Uterus (tissue), 4 donors: ENCODE results near the gene ZFYVE1. TPM values are rescaled to one million over a fixed set of nuclear protein-coding genes. Genes with fewer than 3 reads are reported as not detected.
"Not testable (repeated sequence)": the region's sequence is repeated elsewhere in the genome, so short reads cannot be mapped to it uniquely, and the experiment has no call there.

Source experiments
- DNase-seq, 2 donors: peaks; one replicate each; pipeline ENCODE4 v3.0.0-alpha.2; 2019 to 2020
- H3K27ac ChIP-seq, 2 donors: fragments of 200-600 bp; sonication (generic); 1 replicate in 1 of 2; 2 replicates in 1 of 2; pipeline ENCODE4 v1.5.1; 2016 to 2018
- H3K27me3 ChIP-seq, 2 donors: fragments of 200-600 bp; sonication (generic); one replicate each; pipeline ENCODE4 v1.5.1; 2018 to 2019; ENCODE audit warnings: control low read depth in 1 of 2
- H3K36me3 ChIP-seq, 2 donors: fragments of 200-600 bp; sonication (generic); one replicate each; pipeline ENCODE4 v1.5.1; 2019; ENCODE audit warnings: control low read depth in 1 of 2
- H3K4me1 ChIP-seq, 2 donors: fragments of 200-600 bp; sonication (generic); one replicate each; pipeline ENCODE4 v1.5.1; 2018 to 2019; ENCODE audit warnings: control low read depth in 1 of 2
- H3K4me3 ChIP-seq, 2 donors: fragments of 200-600 bp; sonication (generic); 1 replicate in 1 of 2; 2 replicates in 1 of 2; pipeline ENCODE4 v1.5.1; 2018 to 2019; ENCODE audit warnings: mild to moderate bottlenecking in 1 of 2
- H3K9me3 ChIP-seq, 2 donors: fragments of 200-600 bp; sonication (generic); one replicate each; pipeline ENCODE4 v1.5.1; 2019; ENCODE audit warnings: control low read depth in 1 of 2
- CTCF ChIP-seq, 4 experiments: fragments of 200-600 bp in 2 of 4; fragments of 450-650 bp in 2 of 4; sonication (generic) in 2 of 4; IDR thresholded peaks; one replicate each; pipeline ENCODE4 v1.5.1; 2016 to 2019; ENCODE audit warnings: antibody characterized with exemption in 4 of 4, mild to moderate bottlenecking in 2 of 4, moderate library complexity in 1 of 4
- POLR2A ChIP-seq, 2 donors: fragments of 450-650 bp; IDR thresholded peaks; one replicate each; pipeline ENCODE4 v1.6.1; 2016; ENCODE audit warnings: antibody characterized with exemption in 2 of 2, mild to moderate bottlenecking in 1 of 2, moderate library complexity in 1 of 2
- intact Hi-C: fragments of 100-400 bp; cut with DNase I; formaldehyde crosslinking; loops from one replicate; pipeline ENCODE4 v1.15.1; 2023; ENCODE audit warnings: low total_unique reads
- total RNA-seq, 4 donors: library from RNA; depleted of rRNA in 3 of 4; stranded (reverse); fragments of >200 nt in 3 of 4; gene quantifications; one replicate each; pipeline versions ENCODE4 v1.1.0 to v1.2.4, GENCODE V29; 2014 to 2023
- donor health status: DM: yes; HTN: yes; CAD: no.

ZFYVE1 gene
- total RNA-seq, 4 donors from 2014 or later: 3.2 to 14.7 (median 9.8) TPM

GRCh38 chr14:73057944-73058223, 31.0 kb upstream of the ZFYVE1 start:
- no peaks in the 10 kb centered on the region for H3K27me3 ChIP-seq
- DNase-seq: no peak
- peaks cover 0 to 4% of the 10 kb centered on the region in 2 donors for H3K4me1 ChIP-seq
- no peak for TF ChIP-seq POLR2A (IDR thresholded peaks at IDR 0.05)
- TF ChIP-seq CTCF (IDR thresholded peaks at IDR 0.05): no peak
- no peaks in the 10 kb centered on the region for H3K36me3 ChIP-seq
- intact Hi-C loops: no loop called here
- H3K9me3 ChIP-seq: no peaks in the 10 kb centered on the region
- H3K4me3 ChIP-seq: peak overlapping the region; percentile 85 to 97
- peak overlapping the region; percentile 91 to 98 for H3K27ac ChIP-seq

DNA sequence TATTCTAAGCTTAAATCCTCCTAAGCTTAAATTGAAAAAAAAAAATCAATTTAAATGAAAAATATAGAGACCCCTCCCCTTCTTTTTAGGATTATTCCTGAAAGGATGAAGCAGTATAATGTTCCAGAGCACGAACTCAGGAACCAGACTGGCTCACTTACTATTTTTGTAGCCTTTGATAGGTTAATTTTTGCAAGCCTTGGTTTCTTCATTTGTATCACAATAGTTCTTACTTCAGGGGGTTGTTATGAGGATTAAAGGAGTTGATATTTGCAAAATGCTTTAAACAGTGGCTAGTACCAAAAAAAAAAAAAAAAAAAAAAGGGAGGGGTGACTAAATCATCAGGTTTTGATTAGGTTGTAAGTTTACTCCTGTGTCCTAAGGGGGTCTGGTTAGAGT, 28.3 kb upstream of the ZFYVE1 start:
- no peak for TF ChIP-seq CTCF (IDR thresholded peaks at IDR 0.05)
- no peak for TF ChIP-seq POLR2A (IDR thresholded peaks at IDR 0.05)
- H3K27me3 ChIP-seq: no peaks in the 10 kb centered on the region
- H3K4me3 ChIP-seq: no peak overlapping the region
- no peaks in the 10 kb centered on the region for H3K9me3 ChIP-seq
- peaks cover 0 to 4% of the 10 kb centered on the region in 2 donors for H3K4me1 ChIP-seq
- no peaks in the 10 kb centered on the region for H3K36me3 ChIP-seq
- intact Hi-C loops: no loop called here
- DNase-seq: no peak
- no peak overlapping the region for H3K27ac ChIP-seq

DNA sequence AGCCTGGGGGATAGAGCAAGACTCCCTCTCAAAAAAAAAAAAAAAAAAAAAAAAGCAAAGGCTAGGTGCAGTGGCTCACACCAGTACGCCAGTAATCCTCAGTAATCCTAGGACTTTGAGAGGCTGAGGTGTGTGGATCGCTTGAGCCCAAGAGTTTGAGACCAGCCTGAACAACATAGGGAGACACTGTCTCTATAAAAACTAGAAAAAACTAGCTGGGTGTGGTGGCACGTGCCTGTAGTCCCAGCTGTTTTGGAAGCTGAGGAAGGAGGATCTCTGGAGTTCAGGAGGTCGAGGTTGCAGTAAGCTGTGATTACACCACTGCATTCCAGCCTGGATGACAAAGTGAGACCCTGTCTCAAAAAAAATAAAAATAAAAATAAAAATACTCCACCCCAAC, 22.5 kb upstream of the ZFYVE1 start:
- Histone ChIP-seq H3K27ac (no peak overlapping the region), H3K9me3 (no peaks in the 10 kb centered on the region), H3K4me1 (no peaks in the 10 kb centered on the region), H3K4me3 (no peak overlapping the region), H3K36me3 (no peaks in the 10 kb centered on the region), H3K27me3 (no peaks in the 10 kb centered on the region)
- no peak for DNase-seq
- TF ChIP-seq POLR2A (IDR thresholded peaks at IDR 0.05) (no peak), CTCF (IDR thresholded peaks at IDR 0.05) (no peak)
- intact Hi-C loops: no loop called here

GRCh38 chr14:73047808-73048207, 20.9 kb upstream of the ZFYVE1 start:
- no peak for DNase-seq
- Histone ChIP-seq H3K27ac (no peak overlapping the region), H3K4me3 (no peak overlapping the region), H3K9me3 (no peaks in the 10 kb centered on the region), H3K4me1 (no peaks in the 10 kb centered on the region), H3K36me3 (no peaks in the 10 kb centered on the region), H3K27me3 (no peaks in the 10 kb centered on the region)
- TF ChIP-seq CTCF (IDR thresholded peaks at IDR 0.05): no peak
- TF ChIP-seq POLR2A (IDR thresholded peaks at IDR 0.05): no peak
- intact Hi-C loops: no loop called here

DNA sequence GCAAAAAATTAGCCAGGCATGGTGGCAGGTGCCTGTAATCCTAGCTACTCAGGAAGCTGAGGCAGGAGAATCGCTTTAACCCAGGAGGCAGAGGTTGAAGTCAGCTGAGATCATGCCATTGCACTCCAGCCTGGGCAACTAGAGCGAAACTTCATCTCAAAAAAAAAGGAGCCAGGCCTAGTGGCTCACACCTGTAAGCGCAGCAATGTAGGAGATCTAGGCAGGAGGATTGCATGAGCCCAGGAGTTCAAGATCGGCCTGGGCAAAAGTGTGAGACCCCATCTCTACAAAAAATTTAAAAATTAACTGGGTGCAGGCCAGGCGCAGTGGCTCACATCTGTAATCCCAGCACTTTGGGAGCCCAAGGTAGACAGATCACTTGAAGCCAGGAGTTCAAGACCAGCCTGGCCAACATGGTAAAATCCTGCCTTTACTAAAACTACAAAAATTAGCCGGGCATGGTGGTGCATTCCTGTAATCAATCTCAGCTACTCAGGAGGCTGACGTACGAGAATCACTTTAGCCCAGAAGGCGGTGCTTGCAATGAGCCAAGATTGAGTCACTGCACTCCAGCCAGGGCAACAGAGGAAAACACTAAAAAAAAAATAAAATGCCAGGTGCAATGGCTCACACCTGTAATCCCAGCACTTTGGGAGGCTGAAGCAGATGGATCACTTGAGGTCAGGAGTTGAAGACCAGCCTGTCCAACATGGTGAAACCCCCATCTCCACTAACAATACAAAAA, 10.0 kb upstream of the ZFYVE1 start:
- H3K36me3 ChIP-seq, DNase-seq, H3K4me3 ChIP-seq, H3K27ac ChIP-seq, H3K27me3 ChIP-seq, H3K4me1 ChIP-seq, H3K9me3 ChIP-seq, intact Hi-C loops: not testable (repeated sequence)

DNA sequence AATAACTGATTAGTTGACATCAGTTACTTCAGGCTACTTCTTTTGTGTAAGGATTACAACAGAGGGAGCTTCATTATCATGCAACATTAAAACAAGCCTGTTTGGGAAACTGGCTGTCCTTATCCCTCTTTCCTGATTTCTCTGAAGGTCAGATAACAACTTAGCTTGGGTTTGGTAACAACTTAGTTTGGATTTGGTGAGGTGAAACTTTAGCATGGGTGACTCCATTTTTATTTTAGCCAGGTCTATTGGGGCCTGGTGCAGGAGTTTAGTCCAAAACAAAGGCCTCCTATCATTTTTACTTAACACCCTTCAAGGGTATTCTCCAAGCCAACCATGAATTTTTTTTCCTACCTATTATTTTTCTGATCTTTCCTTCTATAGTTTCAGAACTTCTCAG, 1.1 kb upstream of the ZFYVE1 start:
- Histone ChIP-seq H3K4me3 (no peak overlapping the region), H3K36me3 (no peaks in the 10 kb centered on the region), H3K27me3 (no peaks in the 10 kb centered on the region), H3K9me3 (no peaks in the 10 kb centered on the region), H3K4me1 (peaks cover 0 to 6% of the 10 kb centered on the region in 2 donors), H3K27ac (no peak overlapping the region)
- TF ChIP-seq CTCF (IDR thresholded peaks at IDR 0.05) (no peak), POLR2A (IDR thresholded peaks at IDR 0.05) (no peak)
- DNase-seq: no peak
- intact Hi-C loops: no loop called here
